HCT116 (cell line): ENCODE measurements around the gene KIFC3. TPM values are rescaled to one million over a fixed set of nuclear protein-coding genes. Genes with fewer than 3 reads are reported as not detected.
"Not testable (repeated sequence)": the region's sequence is repeated elsewhere in the genome, so short reads cannot be mapped to it uniquely, and the experiment has no call there.

Experiments
- ATAC-seq: fragments of 200-7000 bp; cut with Tn5 transposase; 2 replicates; pipeline ENCODE4 v1.9.1; 2020; ENCODE audit warnings: mild to moderate bottlenecking, moderate library complexity
- BruUV-seq: library from RNA; stranded (reverse); fragments of 400-500 nt; replicated peaks from 2 replicates; lab custom pipeline; 2021; lab: Mats Ljungman, UMichigan
- CTCF ChIA-PET: fragments of 300-600 bp; sonication (Branson Sonifier 250); formaldehyde crosslinking; loops from one replicate; lab custom pipeline; 2021; ENCODE audit warnings: antibody characterized with exemption; lab: Charles Lee
- POLR2A ChIA-PET: fragments of 300-600, 350-600 bp; sonication (Branson Sonifier 250); formaldehyde crosslinking; loops from one replicate; lab custom pipeline; 2021; ENCODE audit warnings: antibody characterized with exemption; lab: Charles Lee
- RAD21 ChIA-PET, 2 experiments: fragments of 300-600 bp; sonication (Branson Sonifier 250); formaldehyde crosslinking; loops; one replicate each; lab custom pipeline; 2023; ENCODE audit warnings: low total read pairs in 2 of 2; ENCODE audit not compliant: uncharacterized antibody in 2 of 2, unreplicated experiment in 2 of 2, low non-redundant PET in 1 of 2; lab: Charles Lee
- DNase-seq: peaks from one replicate; pipeline ENCODE4 v3.0.0-alpha.2; 2010; ENCODE audit warnings: low read depth, low spot score
- H2AFZ ChIP-seq: fragments of 200-600 bp; shearing (Covaris generic), sonication (generic); 2 replicates; pipeline ENCODE4 v1.6.1; 2017; ENCODE audit warnings: low read depth, mixed run types, mixed read lengths, antibody characterized with exemption, low read length; ENCODE audit not compliant: poor library complexity, severe bottlenecking
- H3K27ac ChIP-seq: 2 replicates; pipeline ENCODE4 v1.5.1; 2012; ENCODE audit warnings: low read depth, low read length
- H3K27me3 ChIP-seq: fragments of 200-600 bp; sonication (generic); 2 replicates; pipeline ENCODE4 v1.6.1; 2016; ENCODE audit warnings: mixed run types, low read length, mixed read lengths; ENCODE audit not compliant: insufficient read depth
- H3K36me3 ChIP-seq, 2 experiments: fragments of 200-500 bp in 1 of 2; fragments of 200-600 bp in 1 of 2; sonication (Bioruptor generic) in 1 of 2; sonication (generic) in 1 of 2; 2 replicates each; pipeline versions ENCODE4 v1.5.1 to v1.6.1; 2014 to 2016; ENCODE audit warnings: low read length in 2 of 2, inconsistent platforms in 1 of 2, mixed read lengths in 1 of 2, mixed run types in 1 of 2; ENCODE audit not compliant: insufficient read depth in 2 of 2, control insufficient read depth in 1 of 2
- H3K4me1 ChIP-seq, 2 experiments: fragments of 200-600 bp in 1 of 2; sonication (generic) in 1 of 2; 2 replicates each; pipeline versions ENCODE4 v1.5.1 to v1.6.1; 2012 to 2017; ENCODE audit warnings: low read length in 2 of 2, inconsistent platforms in 1 of 2, mild to moderate bottlenecking in 1 of 2, mixed read lengths in 1 of 2, mixed run types in 1 of 2, moderate library complexity in 1 of 2; ENCODE audit not compliant: insufficient read depth in 2 of 2, control insufficient read depth in 1 of 2
- H3K4me2 ChIP-seq: fragments of 200-600 bp; sonication (generic); 2 replicates; pipeline ENCODE4 v1.6.1; 2017; ENCODE audit warnings: mixed run types, low read length, mixed read lengths
- H3K4me3 ChIP-seq, 2 experiments: fragments of 200-600 bp in 1 of 2; sonication (generic) in 1 of 2; replicated peaks in 1 of 2; 2 replicates each; pipeline ENCODE4 v1.5.1; 2011 to 2016; ENCODE audit warnings: low read length in 2 of 2, control low read depth in 1 of 2, low read depth in 1 of 2, mild to moderate bottlenecking in 1 of 2, mixed read lengths in 1 of 2, mixed run types in 1 of 2
- H3K79me2 ChIP-seq: fragments of 200-600 bp; sonication (generic); 2 replicates; pipeline ENCODE4 v1.6.1; 2017; ENCODE audit warnings: mild to moderate bottlenecking, mixed run types, low read length, moderate library complexity, mixed read lengths; ENCODE audit not compliant: insufficient read depth
- H3K9ac ChIP-seq: fragments of 200-600 bp; sonication (generic); 2 replicates; pipeline ENCODE4 v1.6.1; 2016; ENCODE audit warnings: low read length, mixed read lengths
- H3K9me2 ChIP-seq: fragments of 200-600 bp; sonication (generic), shearing (Covaris generic); 2 replicates; pipeline ENCODE4 v1.6.1; 2017; ENCODE audit warnings: mixed run types, mild to moderate bottlenecking, moderate library complexity; ENCODE audit not compliant: insufficient read depth
- H3K9me3 ChIP-seq, 2 experiments: fragments of 200-500 bp in 1 of 2; fragments of 200-600 bp in 1 of 2; sonication (Bioruptor generic) in 1 of 2; sonication (generic) in 1 of 2; 2 replicates each; pipeline ENCODE4 v1.6.1; 2014 to 2017; ENCODE audit warnings: low read length in 2 of 2, mixed read lengths in 2 of 2, inconsistent platforms in 1 of 2, low read depth in 1 of 2, mild to moderate bottlenecking in 1 of 2, mixed run types in 1 of 2, moderate library complexity in 1 of 2; ENCODE audit not compliant: control insufficient read depth in 1 of 2, insufficient read depth in 1 of 2
- H4K20me1 ChIP-seq: fragments of 200-600 bp; sonication (generic), shearing (Covaris generic); 2 replicates; pipeline ENCODE4 v1.6.1; 2017; ENCODE audit warnings: mixed run types, mild to moderate bottlenecking, moderate library complexity; ENCODE audit not compliant: insufficient read depth
- ATF3 ChIP-seq: IDR thresholded peaks from 2 replicates; pipeline ENCODE4 v1.6.1; 2012
- CBX3 ChIP-seq: IDR thresholded peaks from 2 replicates; pipeline ENCODE4 v1.6.1; 2012; ENCODE audit warnings: low read depth
- CEBPB ChIP-seq: IDR thresholded peaks from 2 replicates; pipeline ENCODE4 v1.6.1; 2012; ENCODE audit warnings: low read depth
- EGR1 ChIP-seq: IDR thresholded peaks from 2 replicates; pipeline ENCODE4 v1.6.1; 2012; ENCODE audit warnings: low read depth
- ELF1 ChIP-seq: IDR thresholded peaks from 2 replicates; pipeline ENCODE4 v1.6.1; 2012; ENCODE audit warnings: low read depth, borderline replicate concordance
- EZH2phosphoT487 ChIP-seq: fragments of 200-600 bp; IDR thresholded peaks from 2 replicates; pipeline ENCODE4 v1.6.1; 2018; ENCODE audit warnings: antibody characterized with exemption, borderline replicate concordance
- JUND ChIP-seq: IDR thresholded peaks from 2 replicates; pipeline ENCODE4 v1.6.1; 2012
- MAX ChIP-seq: IDR thresholded peaks from 2 replicates; pipeline ENCODE4 v1.6.1; 2012
- POLR2A ChIP-seq: IDR thresholded peaks from 2 replicates; pipeline ENCODE4 v1.7.0; 2011; ENCODE audit warnings: borderline replicate concordance; ENCODE audit not compliant: insufficient read depth, insufficient read length; ENCODE audit errors: extremely low read depth
- POLR2AphosphoS5 ChIP-seq: IDR thresholded peaks from 2 replicates; pipeline ENCODE4 v1.6.1; 2011; ENCODE audit warnings: mild to moderate bottlenecking, low read depth, low read length, moderate library complexity
- REST ChIP-seq: IDR thresholded peaks from 2 replicates; pipeline ENCODE4 v1.6.1; 2012; ENCODE audit warnings: low read depth
- SIN3A ChIP-seq: IDR thresholded peaks from 2 replicates; pipeline ENCODE4 v1.6.1; 2012; ENCODE audit warnings: low read depth
- SP1 ChIP-seq: IDR thresholded peaks from 2 replicates; pipeline ENCODE4 v1.6.1; 2012; ENCODE audit warnings: low read depth
- SRF ChIP-seq: IDR thresholded peaks from 2 replicates; pipeline ENCODE4 v1.6.1; 2012; ENCODE audit warnings: low read depth
- YY1 ChIP-seq: IDR thresholded peaks from 2 replicates; pipeline ENCODE4 v1.6.1; 2011; ENCODE audit warnings: low read length, low read depth, moderate library complexity, mild to moderate bottlenecking; ENCODE audit not compliant: insufficient replicate concordance; ENCODE audit errors: extremely low read depth
- ZBTB33 ChIP-seq: IDR thresholded peaks from 2 replicates; pipeline ENCODE4 v1.6.1; 2011; ENCODE audit warnings: mild to moderate bottlenecking, low read length, moderate library complexity; ENCODE audit not compliant: insufficient replicate concordance; ENCODE audit errors: extremely low read depth
- ZFX ChIP-seq: fragments of 450-650 bp; IDR thresholded peaks from 2 replicates; pipeline ENCODE4 v1.6.1; 2017
- intact Hi-C: fragments of 100-400 bp; cut with micrococcal nuclease; formaldehyde crosslinking; loops from 2 replicates; pipeline ENCODE4 v1.10.0; 2022
- total RNA-seq: library from RNA; stranded (reverse); gene quantifications from one replicate; pipeline ENCODE4 v1.2.1, GENCODE V29; 2021; ENCODE audit not compliant: unreplicated experiment

Gene KIFC3
- total RNA-seq, 1 experiment from 2014 or later = 31.9 TPM

- H3K79me2 ChIP-seq = no peaks in the 10 kb centered on the region
- H4K20me1 ChIP-seq = no peaks in the 10 kb centered on the region
- H3K36me3 ChIP-seq = no peaks in the 10 kb centered on the region
- ATAC-seq (no peak), DNase-seq (no peak)
- H3K27ac ChIP-seq = no peak overlapping the region
- H3K4me1 ChIP-seq = no peaks in the 10 kb centered on the region
- intact Hi-C loops = no loop called here
- no peaks in the 10 kb centered on the region for H3K27me3 ChIP-seq
- BruUV-seq = no TSS peak
- no peak overlapping the region for H3K9ac ChIP-seq
- POLR2A ChIA-PET = no interaction called here
- TF ChIP-seq JUND (no peak), ELF1 (no peak), ATF3 (no peak), POLR2A (no peak), EGR1 (no peak), ZFX (no peak), CEBPB (no peak), SP1 (no peak), SRF (no peak), SIN3A (no peak), EZH2phosphoT487 (no peak), MAX (no peak), ZBTB33 (no peak), YY1 (no peak), REST (no peak), POLR2AphosphoS5 (no peak), CBX3 (no peak)
- H3K4me3 ChIP-seq = no peak overlapping the region
- H3K4me2 ChIP-seq = no peak overlapping the region
- no peak overlapping the region for H2AFZ ChIP-seq
- no peaks in the 10 kb centered on the region for H3K9me2 ChIP-seq
- CTCF ChIA-PET = no interaction called here
- RAD21 ChIA-PET = no interaction called here
- H3K9me3 ChIP-seq = no peaks in the 10 kb centered on the region
These were observed 55.2 kb downstream of the KIFC3 start for GRCh38 chr16:57747091-57747490.

- RAD21 ChIA-PET, H2AFZ ChIP-seq, H3K9me3 ChIP-seq, H3K36me3 ChIP-seq, H3K27ac ChIP-seq, H3K27me3 ChIP-seq, intact Hi-C loops, H3K9me2 ChIP-seq, DNase-seq, H3K9ac ChIP-seq, H3K4me2 ChIP-seq, H4K20me1 ChIP-seq, ATAC-seq, POLR2A ChIA-PET, H3K79me2 ChIP-seq, H3K4me3 ChIP-seq, CTCF ChIA-PET, H3K4me1 ChIP-seq, BruUV-seq: not testable (repeated sequence)
These were observed 56.0 kb downstream of the KIFC3 start for GRCh38 chr16:57746316-57746715.
